B cell (primary cell): Measurements from ENCODE around the gene MEX3A.

Experiments
- CTCF ChIP-seq: fragments of 200-600 bp; IDR thresholded peaks from one replicate; pipeline ENCODE4 v1.8.0; 2022; ENCODE audit warnings: antibody characterized with exemption, mild to moderate bottlenecking
- EZH2 ChIP-seq: IDR thresholded peaks from 2 replicates; pipeline ENCODE4 v1.6.1; 2012; ENCODE audit warnings: borderline replicate concordance, low read depth, mild to moderate bottlenecking, moderate library complexity, low read length; ENCODE audit not compliant: insufficient read depth, poor library complexity, severe bottlenecking

GRCh38 chr1:156073740-156074139, 8.5 kb downstream of the MEX3A start:
- TF ChIP-seq CTCF (no peak), EZH2 (no peak)
